H1 (cell line): ENCODE data around the gene PARD3. TPM values are rescaled to one million over a fixed set of nuclear protein-coding genes. Genes with fewer than 3 reads are reported as not detected.

Source experiments
- ASH2L ChIP-seq: fragments of 200-600, 300-600 bp; sonication (generic); IDR thresholded peaks from one replicate; pipeline ENCODE4 v1.7.1; 2017; ENCODE audit warnings: low read length
- NANOG ChIP-seq: IDR thresholded peaks from 2 replicates; pipeline ENCODE4 v1.6.1; 2011; ENCODE audit warnings: low read length, low read depth, mild to moderate bottlenecking, inconsistent platforms; ENCODE audit not compliant: insufficient read depth, poor library complexity, severe bottlenecking
- SRF ChIP-seq: IDR thresholded peaks from 2 replicates; pipeline ENCODE4 v1.6.1; 2011; ENCODE audit warnings: mild to moderate bottlenecking, low read depth, low read length, moderate library complexity
- polyA plus RNA-seq, 7 experiments: library from polyadenylated mRNA; depleted of rRNA in 3 of 7; stranded (reverse) in 5 of 7; unstranded in 2 of 7; fragments of >200 nt in 5 of 7; fragments of 200-250 nt in 2 of 7; gene quantifications; 1 replicate in 5 of 7; 2 replicates in 1 of 7; 4 replicates in 1 of 7; pipeline versions ENCODE4 v1.2.1 to v1.2.3, GENCODE V29; 2011 to 2013; ENCODE audit warnings: missing spikeins in 2 of 7, mixed read lengths in 2 of 7
- total RNA-seq: library from RNA; stranded (reverse); fragmentation: NEBNext Ultra II Directional; extraction: Animal tissue kit (Norgen Biotek cat#: 25700); gene quantifications from 2 replicates; pipeline ENCODE4 v1.2.1, GENCODE V29; 2021
- TF ChIP-seq, protein P1 (sequence below): fragments of 300-600 bp; sonication (generic); IDR thresholded peaks from 2 replicates; pipeline ENCODE4 v1.7.1; 2012; ENCODE audit warnings: low read length, moderate library complexity, mild to moderate bottlenecking, inconsistent platforms; ENCODE audit not compliant: insufficient replicate concordance
- TF ChIP-seq, protein P2 (sequence below): IDR thresholded peaks from 2 replicates; pipeline ENCODE4 v1.6.1; 2012; ENCODE audit warnings: low read length, inconsistent platforms
- TF ChIP-seq, protein P3 (sequence below): IDR thresholded peaks from 2 replicates; pipeline ENCODE4 v1.6.1; 2012; ENCODE audit warnings: inconsistent platforms

PARD3 gene
- total and polyA plus RNA-seq, 2 of the 8 experiments (the other 6 are each of a cell fraction or from before 2014, with no cell fraction given) = 19.7 to 49.1 TPM

DNA sequence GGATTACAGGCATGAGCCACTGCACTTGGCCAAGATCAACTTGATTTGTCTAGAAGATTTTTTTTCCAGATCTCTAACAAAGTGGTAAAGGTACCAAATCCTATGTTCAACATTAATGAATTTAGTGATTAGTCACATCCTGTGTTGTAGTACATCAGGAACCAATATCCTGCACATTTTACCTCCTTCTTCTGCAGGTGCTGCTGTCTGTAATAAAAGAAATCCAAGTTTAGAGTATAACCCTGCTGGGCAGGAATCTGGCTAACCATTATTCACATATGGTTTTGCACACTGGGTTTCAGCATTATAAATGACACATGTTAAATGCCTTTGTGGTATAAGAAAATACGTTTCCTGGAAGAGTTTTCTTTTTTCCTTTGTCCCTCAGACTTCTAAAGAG lies 10.8 kb downstream of the PARD3 start (continued):
- TF ChIP-seq, protein P1, sequence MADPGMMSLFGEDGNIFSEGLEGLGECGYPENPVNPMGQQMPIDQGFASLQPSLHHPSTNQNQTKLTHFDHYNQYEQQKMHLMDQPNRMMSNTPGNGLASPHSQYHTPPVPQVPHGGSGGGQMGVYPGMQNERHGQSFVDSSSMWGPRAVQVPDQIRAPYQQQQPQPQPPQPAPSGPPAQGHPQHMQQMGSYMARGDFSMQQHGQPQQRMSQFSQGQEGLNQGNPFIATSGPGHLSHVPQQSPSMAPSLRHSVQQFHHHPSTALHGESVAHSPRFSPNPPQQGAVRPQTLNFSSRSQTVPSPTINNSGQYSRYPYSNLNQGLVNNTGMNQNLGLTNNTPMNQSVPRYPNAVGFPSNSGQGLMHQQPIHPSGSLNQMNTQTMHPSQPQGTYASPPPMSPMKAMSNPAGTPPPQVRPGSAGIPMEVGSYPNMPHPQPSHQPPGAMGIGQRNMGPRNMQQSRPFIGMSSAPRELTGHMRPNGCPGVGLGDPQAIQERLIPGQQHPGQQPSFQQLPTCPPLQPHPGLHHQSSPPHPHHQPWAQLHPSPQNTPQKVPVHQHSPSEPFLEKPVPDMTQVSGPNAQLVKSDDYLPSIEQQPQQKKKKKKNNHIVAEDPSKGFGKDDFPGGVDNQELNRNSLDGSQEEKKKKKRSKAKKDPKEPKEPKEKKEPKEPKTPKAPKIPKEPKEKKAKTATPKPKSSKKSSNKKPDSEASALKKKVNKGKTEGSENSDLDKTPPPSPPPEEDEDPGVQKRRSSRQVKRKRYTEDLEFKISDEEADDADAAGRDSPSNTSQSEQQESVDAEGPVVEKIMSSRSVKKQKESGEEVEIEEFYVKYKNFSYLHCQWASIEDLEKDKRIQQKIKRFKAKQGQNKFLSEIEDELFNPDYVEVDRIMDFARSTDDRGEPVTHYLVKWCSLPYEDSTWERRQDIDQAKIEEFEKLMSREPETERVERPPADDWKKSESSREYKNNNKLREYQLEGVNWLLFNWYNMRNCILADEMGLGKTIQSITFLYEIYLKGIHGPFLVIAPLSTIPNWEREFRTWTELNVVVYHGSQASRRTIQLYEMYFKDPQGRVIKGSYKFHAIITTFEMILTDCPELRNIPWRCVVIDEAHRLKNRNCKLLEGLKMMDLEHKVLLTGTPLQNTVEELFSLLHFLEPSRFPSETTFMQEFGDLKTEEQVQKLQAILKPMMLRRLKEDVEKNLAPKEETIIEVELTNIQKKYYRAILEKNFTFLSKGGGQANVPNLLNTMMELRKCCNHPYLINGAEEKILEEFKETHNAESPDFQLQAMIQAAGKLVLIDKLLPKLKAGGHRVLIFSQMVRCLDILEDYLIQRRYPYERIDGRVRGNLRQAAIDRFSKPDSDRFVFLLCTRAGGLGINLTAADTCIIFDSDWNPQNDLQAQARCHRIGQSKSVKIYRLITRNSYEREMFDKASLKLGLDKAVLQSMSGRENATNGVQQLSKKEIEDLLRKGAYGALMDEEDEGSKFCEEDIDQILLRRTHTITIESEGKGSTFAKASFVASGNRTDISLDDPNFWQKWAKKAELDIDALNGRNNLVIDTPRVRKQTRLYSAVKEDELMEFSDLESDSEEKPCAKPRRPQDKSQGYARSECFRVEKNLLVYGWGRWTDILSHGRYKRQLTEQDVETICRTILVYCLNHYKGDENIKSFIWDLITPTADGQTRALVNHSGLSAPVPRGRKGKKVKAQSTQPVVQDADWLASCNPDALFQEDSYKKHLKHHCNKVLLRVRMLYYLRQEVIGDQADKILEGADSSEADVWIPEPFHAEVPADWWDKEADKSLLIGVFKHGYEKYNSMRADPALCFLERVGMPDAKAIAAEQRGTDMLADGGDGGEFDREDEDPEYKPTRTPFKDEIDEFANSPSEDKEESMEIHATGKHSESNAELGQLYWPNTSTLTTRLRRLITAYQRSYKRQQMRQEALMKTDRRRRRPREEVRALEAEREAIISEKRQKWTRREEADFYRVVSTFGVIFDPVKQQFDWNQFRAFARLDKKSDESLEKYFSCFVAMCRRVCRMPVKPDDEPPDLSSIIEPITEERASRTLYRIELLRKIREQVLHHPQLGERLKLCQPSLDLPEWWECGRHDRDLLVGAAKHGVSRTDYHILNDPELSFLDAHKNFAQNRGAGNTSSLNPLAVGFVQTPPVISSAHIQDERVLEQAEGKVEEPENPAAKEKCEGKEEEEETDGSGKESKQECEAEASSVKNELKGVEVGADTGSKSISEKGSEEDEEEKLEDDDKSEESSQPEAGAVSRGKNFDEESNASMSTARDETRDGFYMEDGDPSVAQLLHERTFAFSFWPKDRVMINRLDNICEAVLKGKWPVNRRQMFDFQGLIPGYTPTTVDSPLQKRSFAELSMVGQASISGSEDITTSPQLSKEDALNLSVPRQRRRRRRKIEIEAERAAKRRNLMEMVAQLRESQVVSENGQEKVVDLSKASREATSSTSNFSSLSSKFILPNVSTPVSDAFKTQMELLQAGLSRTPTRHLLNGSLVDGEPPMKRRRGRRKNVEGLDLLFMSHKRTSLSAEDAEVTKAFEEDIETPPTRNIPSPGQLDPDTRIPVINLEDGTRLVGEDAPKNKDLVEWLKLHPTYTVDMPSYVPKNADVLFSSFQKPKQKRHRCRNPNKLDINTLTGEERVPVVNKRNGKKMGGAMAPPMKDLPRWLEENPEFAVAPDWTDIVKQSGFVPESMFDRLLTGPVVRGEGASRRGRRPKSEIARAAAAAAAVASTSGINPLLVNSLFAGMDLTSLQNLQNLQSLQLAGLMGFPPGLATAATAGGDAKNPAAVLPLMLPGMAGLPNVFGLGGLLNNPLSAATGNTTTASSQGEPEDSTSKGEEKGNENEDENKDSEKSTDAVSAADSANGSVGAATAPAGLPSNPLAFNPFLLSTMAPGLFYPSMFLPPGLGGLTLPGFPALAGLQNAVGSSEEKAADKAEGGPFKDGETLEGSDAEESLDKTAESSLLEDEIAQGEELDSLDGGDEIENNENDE = no peak
- TF ChIP-seq, protein P2, sequence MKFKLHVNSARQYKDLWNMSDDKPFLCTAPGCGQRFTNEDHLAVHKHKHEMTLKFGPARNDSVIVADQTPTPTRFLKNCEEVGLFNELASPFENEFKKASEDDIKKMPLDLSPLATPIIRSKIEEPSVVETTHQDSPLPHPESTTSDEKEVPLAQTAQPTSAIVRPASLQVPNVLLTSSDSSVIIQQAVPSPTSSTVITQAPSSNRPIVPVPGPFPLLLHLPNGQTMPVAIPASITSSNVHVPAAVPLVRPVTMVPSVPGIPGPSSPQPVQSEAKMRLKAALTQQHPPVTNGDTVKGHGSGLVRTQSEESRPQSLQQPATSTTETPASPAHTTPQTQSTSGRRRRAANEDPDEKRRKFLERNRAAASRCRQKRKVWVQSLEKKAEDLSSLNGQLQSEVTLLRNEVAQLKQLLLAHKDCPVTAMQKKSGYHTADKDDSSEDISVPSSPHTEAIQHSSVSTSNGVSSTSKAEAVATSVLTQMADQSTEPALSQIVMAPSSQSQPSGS = no peak
- TF ChIP-seq NANOG (no peak), ASH2L (no peak), SRF (no peak)
- TF ChIP-seq, protein P3, sequence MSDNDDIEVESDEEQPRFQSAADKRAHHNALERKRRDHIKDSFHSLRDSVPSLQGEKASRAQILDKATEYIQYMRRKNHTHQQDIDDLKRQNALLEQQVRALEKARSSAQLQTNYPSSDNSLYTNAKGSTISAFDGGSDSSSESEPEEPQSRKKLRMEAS = no peak
